HepG2 (cell line): ENCODE results near the gene ACOT8. TPM values are rescaled to one million over a fixed set of nuclear protein-coding genes. Genes with fewer than 3 reads are reported as not detected.

Source experiments
- ARID3A ChIP-seq: IDR thresholded peaks from 2 replicates; pipeline ENCODE4 v1.6.1; 2012; ENCODE audit warnings: low read depth, low read length, improper control_type of control experiment
- FOXK1 ChIP-seq: sonication (generic); formaldehyde crosslinking; IDR thresholded peaks from 2 replicates; pipeline ENCODE4 v1.4.0; 2020; ENCODE audit warnings: low read depth, missing genetic modification reagents, borderline replicate concordance
- GABPA ChIP-seq, 2 experiments: IDR thresholded peaks; 2 replicates each; pipeline ENCODE4 v1.6.1; 2011 to 2016; ENCODE audit warnings: low read depth in 2 of 2, low read length in 1 of 2, missing biosample characterization in 1 of 2, missing genetic modification characterization in 1 of 2
- MTF1 ChIP-seq: sonication (generic); formaldehyde crosslinking; IDR thresholded peaks from 2 replicates; pipeline ENCODE4 v1.5.0; 2020; ENCODE audit warnings: missing genetic modification reagents
- MYC ChIP-seq: sonication (generic); formaldehyde crosslinking; IDR thresholded peaks from 2 replicates; pipeline ENCODE4 v1.9.0; 2021; ENCODE audit warnings: missing genetic modification reagents, borderline replicate concordance
- PATZ1 ChIP-seq: sonication (generic); formaldehyde crosslinking; IDR thresholded peaks from 2 replicates; pipeline ENCODE4 v1.4.0; 2020; ENCODE audit warnings: missing genetic modification reagents
- PAXIP1 ChIP-seq: sonication (generic); formaldehyde crosslinking; conservative IDR thresholded peaks from 2 replicates; pipeline ENCODE4 v1.4.0; 2020; ENCODE audit warnings: mild to moderate bottlenecking, missing genetic modification reagents, moderate library complexity
- RXRB ChIP-seq: IDR thresholded peaks from 2 replicates; pipeline ENCODE4 v1.6.1; 2016; ENCODE audit warnings: borderline replicate concordance, missing genetic modification reagents, missing compliant biosample characterization
- SALL1 ChIP-seq: sonication (generic); formaldehyde crosslinking; IDR thresholded peaks from 2 replicates; pipeline ENCODE4 v1.8.0; 2022; ENCODE audit warnings: mild to moderate bottlenecking, missing genetic modification reagents
- SMAD1 ChIP-seq: sonication (generic); formaldehyde crosslinking; IDR thresholded peaks from 2 replicates; pipeline ENCODE4 v1.4.0; 2020; ENCODE audit warnings: missing genetic modification reagents, low read depth, mild to moderate bottlenecking, borderline replicate concordance
- TBX2 ChIP-seq: sonication (generic); formaldehyde crosslinking; IDR thresholded peaks from 2 replicates; pipeline ENCODE4 v1.5.0; 2020; ENCODE audit warnings: missing genetic modification reagents, mild to moderate bottlenecking, borderline replicate concordance
- ZNF280B ChIP-seq: sonication (generic); formaldehyde crosslinking; IDR thresholded peaks from 2 replicates; pipeline ENCODE4 v1.5.0; 2020; ENCODE audit warnings: missing genetic modification reagents, mild to moderate bottlenecking, borderline replicate concordance
- ZNF33A ChIP-seq: sonication (generic); formaldehyde crosslinking; IDR thresholded peaks from 2 replicates; pipeline ENCODE4 v1.5.1; 2020; ENCODE audit warnings: missing genetic modification reagents, mild to moderate bottlenecking, moderate library complexity, borderline replicate concordance
- ZNF362 ChIP-seq: sonication (generic); formaldehyde crosslinking; IDR thresholded peaks from 2 replicates; pipeline ENCODE4 v1.4.0; 2020; ENCODE audit warnings: missing genetic modification reagents, mild to moderate bottlenecking, borderline replicate concordance
- ZNF558 ChIP-seq: sonication (generic); formaldehyde crosslinking; IDR thresholded peaks from 2 replicates; pipeline ENCODE4 v1.9.0; 2022; ENCODE audit warnings: mild to moderate bottlenecking, missing genetic modification reagents, borderline replicate concordance
- polyA plus RNA-seq, 8 experiments: library from polyadenylated mRNA; depleted of rRNA in 3 of 8; stranded (reverse) in 7 of 8; unstranded in 1 of 8; fragments of >200 nt; fragmentation: Illumina TruSeq in 4 of 8; extraction: Trizol in 4 of 8; gene quantifications; 2 replicates each; pipeline versions ENCODE4 v1.2.1 to v1.2.3, GENCODE V29; 2011 to 2016; ENCODE audit warnings: low read depth in 4 of 8, missing spikeins in 1 of 8, mixed read lengths in 1 of 8; ENCODE audit not compliant: insufficient read depth in 1 of 8
- total RNA-seq, 5 experiments: library from RNA; depleted of rRNA; stranded (reverse); fragments of >200 nt; fragmentation: Illumina TruSeq; extraction: Trizol; gene quantifications; 2 replicates each; pipeline ENCODE4 v1.2.3, GENCODE V29; 2016; ENCODE audit warnings: low read depth in 1 of 5

Gene ACOT8
- total and polyA plus RNA-seq, 2 of the 13 experiments (the other 11 are each of a cell fraction or from before 2014, with no cell fraction given) = 31.4 to 45.5 TPM

- no peak for TF ChIP-seq ZNF33A
- TF ChIP-seq RXRB = no peak
- no peak for TF ChIP-seq ARID3A
- no peak; the same call in 1 of the 2 replicates for TF ChIP-seq SMAD1 (CRISPR knock-in tag)
- TF ChIP-seq ZNF558 (CRISPR knock-in tag) = no peak
- no peak for TF ChIP-seq GABPA (IDR thresholded peaks at IDR 0.05; ENCODE audit: low read depth, low read length)
- TF ChIP-seq GABPA (CRISPR knock-in tag; IDR thresholded peaks at IDR 0.05; ENCODE audit: low read depth) = no peak
- TF ChIP-seq ZNF280B = 0 out of 2 replicates have a peak, but pooled peaks have one; percentile 10
- TF ChIP-seq MYC (CRISPR knock-in tag) = no peak
- TF ChIP-seq FOXK1 (CRISPR knock-in tag) = no peak
- TF ChIP-seq TBX2 (CRISPR knock-in tag) = peak; percentile 34; the same call in 1 of the 2 replicates
- peak; percentile 48 for TF ChIP-seq PAXIP1 (CRISPR knock-in tag)
- TF ChIP-seq MTF1 = no peak
- no peak for TF ChIP-seq ZNF362 (CRISPR knock-in tag)
- peak; percentile 7; the same call in 1 of the 2 replicates for TF ChIP-seq SALL1 (CRISPR knock-in tag)
- TF ChIP-seq PATZ1 (CRISPR knock-in tag) = peak; percentile 28; the same call in 1 of the 2 replicates
Observed at GRCh38 chr20:45827030-45827652, 30.1 kb downstream of the ACOT8 start, which contains the start of gene TNNC2 (continued).
